ENCODE data around the gene KIF5C.

KIF5C gene

GRCh38 chr2:148876202-148876594, 1.2 kb downstream of the KIF5C start:
- no peak for TF ChIP-seq ZFX (IDR thresholded peaks at IDR 0.05)
- H3K27ac ChIP-seq = peak overlapping the region; percentile 74

- TF ChIP-seq CTCF (conservative IDR thresholded peaks at IDR 0.05) = no peak
- no peak for TF ChIP-seq ZFX (IDR thresholded peaks at IDR 0.05)
- peak overlapping the region; percentile 74 for H3K27ac ChIP-seq
Measured at GRCh38 chr2:148876595-148877402, 1.8 kb downstream of the KIF5C start.

GRCh38 chr2:148877403-148877740, 2.3 kb downstream of the KIF5C start:
- TF ChIP-seq CTCF (conservative IDR thresholded peaks at IDR 0.05) (no peak), ZFX (IDR thresholded peaks at IDR 0.05) (no peak)
- H3K27ac ChIP-seq = peak overlapping the region; percentile 74

- no peak overlapping the region for H3K27ac ChIP-seq
- TF ChIP-seq CTCF (conservative IDR thresholded peaks at IDR 0.05) (no peak), ZFX (IDR thresholded peaks at IDR 0.05) (no peak)
Measured at GRCh38 chr2:148880636-148881035, 5.6 kb downstream of the KIF5C start.

- TF ChIP-seq ZFX (IDR thresholded peaks at IDR 0.05) (no peak), CTCF (conservative IDR thresholded peaks at IDR 0.05) (no peak)
- no peak overlapping the region for H3K27ac ChIP-seq
Measured at GRCh38 chr2:148882051-148882450, 7.0 kb downstream of the KIF5C start.

GRCh38 chr2:148885209-148885608, 10.2 kb downstream of the KIF5C start:
- TF ChIP-seq CTCF (conservative IDR thresholded peaks at IDR 0.05) (no peak), ZFX (IDR thresholded peaks at IDR 0.05) (no peak)

GRCh38 chr2:148885988-148886387, 11.0 kb downstream of the KIF5C start:
- TF ChIP-seq CTCF (conservative IDR thresholded peaks at IDR 0.05) (no peak), ZFX (IDR thresholded peaks at IDR 0.05) (no peak)
- H3K27ac ChIP-seq = peak overlapping the region; percentile 6; the same call in 1 of the 2 replicates

More at GRCh38 chr2:148885209-148885608, 10.2 kb downstream of the KIF5C start:
- H3K27ac ChIP-seq = no peak overlapping the region

Measured in C4-2B (cell line).